Vagina (tissue), 2 donors: ENCODE measurements around the gene IL2RA.

ENCODE experiments used
- POLR2A ChIP-seq, 2 donors: fragments of 450-650 bp; IDR thresholded peaks; one replicate each; pipeline ENCODE4 v1.6.1; 2017; ENCODE audit warnings: antibody characterized with exemption in 2 of 2, mild to moderate bottlenecking in 2 of 2, moderate library complexity in 2 of 2
- TF ChIP-seq, protein P1 (sequence below), 3 experiments: fragments of 450-650 bp in 2 of 3; fragments of 200-600 bp in 1 of 3; sonication (generic) in 1 of 3; IDR thresholded peaks; one replicate each; pipeline ENCODE4 v1.5.1; 2017 to 2019; ENCODE audit warnings: antibody characterized with exemption in 3 of 3, mild to moderate bottlenecking in 2 of 3, moderate library complexity in 2 of 3

GRCh38 chr10:6058682-6059475, 3.3 kb downstream of the IL2RA start:
- TF ChIP-seq POLR2A (IDR thresholded peaks at IDR 0.05), result no peak
- TF ChIP-seq, protein P1, sequence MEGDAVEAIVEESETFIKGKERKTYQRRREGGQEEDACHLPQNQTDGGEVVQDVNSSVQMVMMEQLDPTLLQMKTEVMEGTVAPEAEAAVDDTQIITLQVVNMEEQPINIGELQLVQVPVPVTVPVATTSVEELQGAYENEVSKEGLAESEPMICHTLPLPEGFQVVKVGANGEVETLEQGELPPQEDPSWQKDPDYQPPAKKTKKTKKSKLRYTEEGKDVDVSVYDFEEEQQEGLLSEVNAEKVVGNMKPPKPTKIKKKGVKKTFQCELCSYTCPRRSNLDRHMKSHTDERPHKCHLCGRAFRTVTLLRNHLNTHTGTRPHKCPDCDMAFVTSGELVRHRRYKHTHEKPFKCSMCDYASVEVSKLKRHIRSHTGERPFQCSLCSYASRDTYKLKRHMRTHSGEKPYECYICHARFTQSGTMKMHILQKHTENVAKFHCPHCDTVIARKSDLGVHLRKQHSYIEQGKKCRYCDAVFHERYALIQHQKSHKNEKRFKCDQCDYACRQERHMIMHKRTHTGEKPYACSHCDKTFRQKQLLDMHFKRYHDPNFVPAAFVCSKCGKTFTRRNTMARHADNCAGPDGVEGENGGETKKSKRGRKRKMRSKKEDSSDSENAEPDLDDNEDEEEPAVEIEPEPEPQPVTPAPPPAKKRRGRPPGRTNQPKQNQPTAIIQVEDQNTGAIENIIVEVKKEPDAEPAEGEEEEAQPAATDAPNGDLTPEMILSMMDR (IDR thresholded peaks at IDR 0.05), result no peak
